ENCODE measurements around the gene ING5.

DNA sequence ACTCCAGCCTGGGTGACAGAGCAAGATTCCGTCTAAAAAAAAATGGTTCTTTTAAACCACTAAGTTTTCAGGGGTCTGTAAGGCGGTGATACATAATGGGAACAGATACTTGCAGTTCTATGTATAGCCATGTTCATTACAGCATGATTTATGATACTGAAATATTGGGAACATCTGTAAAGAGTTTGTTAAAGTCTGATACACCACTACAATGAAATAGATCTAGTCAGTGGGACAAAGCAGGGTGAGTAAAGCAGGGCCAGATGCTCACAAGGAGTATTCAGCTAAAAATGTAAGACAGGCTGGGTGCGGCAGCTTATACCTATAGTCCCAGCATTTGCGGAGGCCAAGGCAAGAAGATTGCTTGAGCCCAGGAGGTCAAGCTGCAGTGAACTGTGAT, 6.2 kb upstream of the ING5 start:
- TF ChIP-seq CTCF (conservative IDR thresholded peaks at IDR 0.05; ENCODE audit: low read length) (no peak), EZH2phosphoT487 (IDR thresholded peaks at IDR 0.05; ENCODE audit: borderline replicate concordance, low read depth, low read length) (no peak)

All from OCI-LY7 (cell line).